GM19099 (cell line): ENCODE data around the gene KLRC4.

Experiments used
- POLR2A ChIP-seq: IDR thresholded peaks from 3 replicates; pipeline ENCODE4 v1.6.1; 2011; ENCODE audit warnings: low read depth; ENCODE audit not compliant: insufficient read length; ENCODE audit errors: extremely low read depth

The KLRC4 gene

DNA sequence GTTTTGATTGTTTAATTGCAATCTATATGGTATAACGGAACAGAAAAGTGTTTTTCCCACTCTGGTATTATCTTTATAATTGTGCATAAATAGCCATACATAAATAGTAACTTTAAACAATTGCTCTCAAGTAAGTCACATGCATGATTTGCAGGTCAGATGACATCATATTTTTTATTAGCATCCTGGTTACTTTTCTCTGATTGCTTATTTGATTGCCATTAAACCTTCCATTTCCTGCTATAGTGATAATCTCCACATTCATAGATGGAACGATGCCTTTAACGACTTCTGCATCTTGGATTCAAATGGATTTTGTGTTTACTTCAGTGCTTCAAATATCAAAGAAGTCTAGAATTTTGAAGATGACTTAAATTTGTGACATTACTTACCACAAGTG lies 16.3 kb downstream of the KLRC4 start:
- no peak for TF ChIP-seq POLR2A

- no peak for TF ChIP-seq POLR2A
Observed at GRCh38 chr12:10392394-10392930, 17.1 kb downstream of the KLRC4 start.

GRCh38 chr12:10389904-10390303 lies 19.7 kb downstream of the KLRC4 start, which contains the start of gene KLRK1:
KLRK1 (minus strand) TSS chr12:10390041; CDS start chr12:10388810, 1,231 bp downstream.
- no peak for TF ChIP-seq POLR2A

- TF ChIP-seq POLR2A, result no peak
Observed at GRCh38 chr12:10388624-10389413, 20.7 kb downstream of the KLRC4 start.

GRCh38 chr12:10386857-10387256 lies 22.7 kb downstream of the KLRC4 start:
- TF ChIP-seq POLR2A, result no peak

DNA sequence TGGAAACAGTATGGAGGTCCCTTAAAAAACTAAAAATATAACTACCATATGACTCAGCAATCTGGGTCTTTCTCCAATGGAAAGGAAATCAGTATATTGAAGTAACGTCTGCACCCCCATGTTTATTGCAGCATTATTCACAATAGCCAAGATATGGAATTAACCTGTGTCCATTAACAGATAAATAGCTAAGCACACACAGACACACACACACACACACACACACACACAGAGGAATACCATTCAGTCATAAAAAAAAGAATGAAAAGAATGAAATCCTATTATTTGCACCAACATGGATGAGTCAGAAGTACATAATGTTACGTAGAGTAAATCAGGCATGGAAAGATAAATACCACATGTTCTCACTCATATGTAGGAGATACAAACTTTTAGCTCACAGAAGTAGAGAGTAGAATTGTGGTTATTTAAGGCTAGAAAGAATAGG lies 24.4 kb downstream of the KLRC4 start:
- no peak for TF ChIP-seq POLR2A

DNA sequence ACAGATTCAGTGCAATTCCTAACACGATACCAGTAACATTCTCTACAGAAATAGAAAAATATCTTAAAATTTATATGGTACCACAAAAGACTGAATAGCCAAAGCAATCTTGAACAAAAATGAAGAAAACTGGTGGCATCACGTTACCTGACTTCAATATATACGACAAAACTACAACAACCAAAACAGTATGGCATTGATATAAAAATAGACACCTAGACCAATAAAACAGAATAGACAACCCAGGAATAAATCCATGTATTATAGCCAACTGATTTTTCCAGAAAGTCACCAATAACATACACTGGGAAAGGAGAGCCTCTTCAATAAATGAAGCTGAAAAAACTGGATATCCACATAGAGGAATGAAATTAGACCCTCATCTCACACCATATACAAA lies 25.4 kb downstream of the KLRC4 start:
- TF ChIP-seq POLR2A, result no peak

- TF ChIP-seq POLR2A, result no peak
Observed at GRCh38 chr12:10381928-10382628, 27.5 kb downstream of the KLRC4 start.

- no peak for TF ChIP-seq POLR2A
Observed at GRCh38 chr12:10374624-10375018, 34.9 kb downstream of the KLRC4 start.

DNA sequence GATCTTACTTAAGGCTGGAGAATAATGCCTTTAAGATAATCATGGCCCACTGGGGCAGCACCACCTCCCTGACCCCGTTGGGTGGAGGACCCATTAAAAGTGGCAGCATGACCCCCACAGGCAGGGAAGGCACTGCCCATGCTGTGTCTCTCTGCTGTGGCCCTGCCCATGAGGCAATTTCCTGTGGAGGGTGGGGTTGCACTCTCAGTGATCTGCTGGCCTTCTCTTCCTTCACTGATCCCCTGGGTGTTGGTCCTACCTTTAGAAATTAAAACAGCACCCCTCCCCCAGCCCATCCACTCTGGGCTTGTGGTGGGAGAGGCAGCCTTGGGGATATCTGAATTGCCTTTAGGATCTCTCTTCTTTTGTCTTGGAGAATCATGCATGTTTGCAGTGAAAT lies 37.0 kb downstream of the KLRC4 start:
- TF ChIP-seq POLR2A, result no peak

- no peak for TF ChIP-seq POLR2A
Observed at GRCh38 chr12:10369557-10370415, 39.8 kb downstream of the KLRC4 start.

DNA sequence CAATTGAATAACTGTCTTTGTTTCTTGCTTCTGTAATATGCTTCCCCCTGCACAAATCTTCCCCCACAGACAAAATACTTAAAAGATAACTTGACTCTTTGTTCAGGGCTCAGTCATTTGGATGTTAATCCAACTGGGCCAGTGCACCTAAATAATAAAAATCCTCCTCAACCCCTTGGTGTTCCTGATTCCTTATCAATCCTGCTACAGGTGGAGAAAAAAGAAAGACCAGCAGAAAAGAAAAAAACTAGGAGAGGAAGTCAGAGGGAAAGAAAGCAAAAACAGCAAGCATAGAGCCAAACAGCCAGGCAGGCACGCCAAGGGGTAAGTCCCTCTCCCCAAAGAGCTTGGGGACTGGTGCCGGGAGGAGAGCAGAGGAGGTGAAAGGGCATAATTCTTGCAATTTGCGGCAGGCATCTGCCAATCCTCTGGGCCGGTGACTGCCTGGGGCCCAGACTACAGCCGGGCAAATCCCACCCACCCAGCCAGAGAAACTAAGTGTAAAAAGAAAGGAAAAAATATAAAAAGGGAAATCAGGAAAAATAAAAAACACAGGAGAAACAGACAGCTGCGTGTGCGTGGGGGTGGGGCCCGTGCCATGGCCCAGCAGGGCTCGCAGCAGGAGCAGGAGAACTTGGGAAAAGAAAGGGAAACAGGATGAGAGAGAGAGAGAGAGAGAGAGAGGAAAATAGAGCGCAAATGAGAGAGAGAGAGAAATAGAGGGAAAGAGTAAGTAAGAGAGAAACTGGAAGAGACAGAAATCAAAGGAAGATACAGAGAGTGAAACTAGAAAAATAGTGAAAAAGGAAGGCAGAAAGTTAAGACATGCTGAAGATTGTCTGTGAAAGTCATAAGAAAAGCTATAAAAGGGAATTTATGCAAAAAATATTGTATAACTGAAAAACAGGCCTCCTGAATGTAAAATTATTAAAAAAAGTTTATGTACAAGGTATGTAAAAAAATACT lies 41.1 kb downstream of the KLRC4 start:
- TF ChIP-seq POLR2A, result no peak

DNA sequence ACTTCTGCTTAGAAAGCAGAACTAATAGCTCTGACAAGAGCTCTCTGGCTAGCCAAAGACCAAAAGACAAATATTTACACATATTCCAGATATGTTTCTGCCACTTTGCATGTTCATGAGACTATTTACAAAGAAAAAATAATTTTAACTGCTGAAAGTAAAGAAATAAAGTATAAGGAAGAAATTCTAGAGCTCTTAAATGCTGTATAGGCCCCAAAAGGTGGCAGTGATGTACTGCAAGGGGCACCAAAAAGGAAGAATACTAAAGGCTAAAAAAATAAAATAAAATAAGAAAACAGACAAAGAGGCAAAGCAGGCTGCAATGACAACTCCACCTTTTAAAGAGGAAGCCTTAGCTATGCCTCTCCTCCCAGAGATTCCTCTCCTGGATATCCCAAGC lies 42.7 kb downstream of the KLRC4 start:
- no peak for TF ChIP-seq POLR2A
